Central memory CD8-positive, alpha-beta T cell (primary cell): Measurements from ENCODE around the gene SLC35F4.

Experiments used
- ATAC-seq: fragments of 150-1000 bp; cut with Tn5 transposase; replicated peaks from 2 replicates; pipeline ENCODE4 v1.10.0; 2022; ENCODE audit warnings: mild to moderate bottlenecking, moderate FRiP score, moderate number of reproducible peaks; ENCODE audit not compliant: poor library complexity, severe bottlenecking; ENCODE audit errors: extremely low read depth
- DNase-seq, 2 donors: peaks; one replicate each; pipeline ENCODE4 v3.0.0; 2021; ENCODE audit warnings: low spot score in 2 of 2
- H3K27ac Mint-ChIP-seq: one replicate; pipeline ENCODE4 v1.8.0; 2022; ENCODE audit warnings: low read depth, mild to moderate bottlenecking, moderate library complexity, mixed read lengths
- H3K27me3 Mint-ChIP-seq: one replicate; pipeline ENCODE4 v1.8.0; 2022; ENCODE audit warnings: mixed read lengths
- H3K36me3 Mint-ChIP-seq: one replicate; pipeline ENCODE4 v1.8.0; 2022; ENCODE audit warnings: mild to moderate bottlenecking, moderate library complexity, mixed read lengths; ENCODE audit not compliant: insufficient read depth
- H3K4me1 Mint-ChIP-seq: one replicate; pipeline ENCODE4 v1.8.0; 2022; ENCODE audit warnings: mixed read lengths
- H3K4me3 Mint-ChIP-seq: one replicate; pipeline ENCODE4 v1.8.0; 2022; ENCODE audit warnings: mild to moderate bottlenecking, moderate library complexity, mixed read lengths
- H3K9me3 Mint-ChIP-seq: one replicate; pipeline ENCODE4 v1.8.0; 2022; ENCODE audit warnings: mixed read lengths

Gene SLC35F4

DNA sequence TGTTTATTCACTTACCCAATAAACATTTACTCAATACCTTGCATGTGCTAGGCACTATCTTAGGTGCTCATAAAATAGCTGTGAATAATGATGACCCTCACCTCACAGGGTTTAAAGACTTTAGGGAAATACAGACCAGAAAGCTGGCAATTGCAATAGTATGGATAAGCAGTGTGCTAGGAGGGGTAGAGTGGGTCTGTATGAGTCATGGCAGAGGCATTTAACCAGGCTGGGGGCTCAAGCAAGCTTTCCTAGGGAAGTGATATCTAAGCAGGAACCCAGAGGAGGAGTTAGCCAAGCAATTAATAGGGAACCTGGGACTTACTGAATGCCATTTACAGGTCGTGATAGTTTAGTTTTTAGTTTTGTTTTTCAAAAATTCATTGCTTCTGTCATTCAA, 248.4 kb downstream of the SLC35F4 start:
- Mint-ChIP-seq H3K27me3 (no peaks in the 10 kb centered on the region), H3K4me3 (no peak overlapping the region), H3K27ac (no peak overlapping the region), H3K9me3 (peaks cover 13% of the 10 kb centered on the region), H3K4me1 (no peaks in the 10 kb centered on the region), H3K36me3 (peaks cover 2% of the 10 kb centered on the region)
- ATAC-seq (no peak), DNase-seq (no peak)

DNA sequence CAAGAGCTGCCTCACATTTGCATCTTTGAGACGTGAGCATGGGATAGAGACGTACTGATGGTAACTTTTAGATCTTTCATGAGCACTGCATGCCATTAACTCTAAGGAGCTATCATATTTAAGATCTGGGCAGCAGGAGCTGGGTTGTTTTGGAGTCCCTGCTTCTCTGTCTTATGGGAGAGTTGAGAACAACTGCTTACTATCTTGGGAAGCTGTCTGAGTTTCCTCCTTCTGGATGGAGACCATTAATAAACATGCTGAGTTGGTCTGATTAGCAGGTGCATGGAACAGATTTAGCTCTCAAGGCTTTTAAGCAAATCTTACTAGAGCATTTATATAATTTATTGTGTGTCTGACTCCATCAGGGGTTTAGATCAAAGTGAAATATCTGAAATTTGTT, 252.9 kb downstream of the SLC35F4 start:
- ATAC-seq (no peak), DNase-seq (no peak)
- H3K4me1 Mint-ChIP-seq, result no peaks in the 10 kb centered on the region
- no peak overlapping the region for H3K27ac Mint-ChIP-seq
- peaks cover 28% of the 10 kb centered on the region for H3K9me3 Mint-ChIP-seq
- no peaks in the 10 kb centered on the region for H3K36me3 Mint-ChIP-seq
- no peak overlapping the region for H3K4me3 Mint-ChIP-seq
- H3K27me3 Mint-ChIP-seq, result no peaks in the 10 kb centered on the region

DNA sequence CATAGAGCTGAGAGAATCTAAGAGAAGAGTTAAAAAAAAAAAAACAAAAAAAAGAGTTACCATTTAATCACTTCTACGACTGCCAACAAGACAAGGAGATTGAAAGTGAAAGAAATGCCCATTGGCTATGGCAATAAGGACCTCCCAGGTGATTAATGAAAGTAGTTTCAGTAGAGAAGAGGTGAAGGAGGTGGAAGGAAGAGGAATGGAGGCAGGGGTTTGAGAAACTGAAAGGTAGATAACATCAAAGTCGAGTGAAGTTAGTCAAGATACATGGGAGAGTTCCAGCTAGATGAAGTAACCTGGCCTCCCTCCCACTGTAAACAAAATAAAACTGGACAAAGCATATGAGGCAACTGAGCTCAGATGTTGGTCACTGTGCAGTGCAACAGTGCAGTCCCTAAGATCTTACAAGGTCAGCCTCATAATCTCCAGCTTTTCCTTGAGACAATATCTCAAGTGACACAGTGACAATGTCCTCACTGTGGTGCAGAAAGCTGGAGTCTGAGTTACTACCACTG, 254.3 kb downstream of the SLC35F4 start:
- Mint-ChIP-seq H3K4me3 (no peak overlapping the region), H3K27me3 (no peaks in the 10 kb centered on the region), H3K36me3 (no peaks in the 10 kb centered on the region), H3K27ac (no peak overlapping the region), H3K4me1 (no peaks in the 10 kb centered on the region), H3K9me3 (peaks cover 32% of the 10 kb centered on the region)
- DNase-seq, result no peak
- ATAC-seq, result no peak

DNA sequence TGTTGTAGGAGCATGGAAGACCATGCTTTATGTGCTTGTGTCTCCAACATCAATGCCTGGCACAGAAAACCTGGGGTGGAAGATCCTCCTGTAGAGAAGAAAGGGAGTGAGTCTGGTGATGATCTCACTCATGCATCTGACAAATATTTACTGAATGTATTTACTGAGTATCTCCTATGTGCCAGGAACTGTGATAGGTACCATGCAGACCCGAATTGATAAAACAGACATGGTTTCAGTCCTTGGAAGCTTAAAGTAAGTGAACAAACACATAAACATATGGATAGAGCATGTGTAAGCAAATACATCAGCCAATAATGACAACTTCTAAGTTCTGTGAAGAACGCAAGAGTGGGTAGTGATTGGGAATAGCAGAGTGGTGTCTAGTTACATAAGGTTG, 255.3 kb downstream of the SLC35F4 start:
- Mint-ChIP-seq H3K4me3 (no peak overlapping the region), H3K27me3 (no peaks in the 10 kb centered on the region), H3K9me3 (peaks cover 29% of the 10 kb centered on the region), H3K36me3 (no peaks in the 10 kb centered on the region), H3K27ac (no peak overlapping the region), H3K4me1 (no peaks in the 10 kb centered on the region)
- no peak for DNase-seq
- ATAC-seq, result no peak

DNA sequence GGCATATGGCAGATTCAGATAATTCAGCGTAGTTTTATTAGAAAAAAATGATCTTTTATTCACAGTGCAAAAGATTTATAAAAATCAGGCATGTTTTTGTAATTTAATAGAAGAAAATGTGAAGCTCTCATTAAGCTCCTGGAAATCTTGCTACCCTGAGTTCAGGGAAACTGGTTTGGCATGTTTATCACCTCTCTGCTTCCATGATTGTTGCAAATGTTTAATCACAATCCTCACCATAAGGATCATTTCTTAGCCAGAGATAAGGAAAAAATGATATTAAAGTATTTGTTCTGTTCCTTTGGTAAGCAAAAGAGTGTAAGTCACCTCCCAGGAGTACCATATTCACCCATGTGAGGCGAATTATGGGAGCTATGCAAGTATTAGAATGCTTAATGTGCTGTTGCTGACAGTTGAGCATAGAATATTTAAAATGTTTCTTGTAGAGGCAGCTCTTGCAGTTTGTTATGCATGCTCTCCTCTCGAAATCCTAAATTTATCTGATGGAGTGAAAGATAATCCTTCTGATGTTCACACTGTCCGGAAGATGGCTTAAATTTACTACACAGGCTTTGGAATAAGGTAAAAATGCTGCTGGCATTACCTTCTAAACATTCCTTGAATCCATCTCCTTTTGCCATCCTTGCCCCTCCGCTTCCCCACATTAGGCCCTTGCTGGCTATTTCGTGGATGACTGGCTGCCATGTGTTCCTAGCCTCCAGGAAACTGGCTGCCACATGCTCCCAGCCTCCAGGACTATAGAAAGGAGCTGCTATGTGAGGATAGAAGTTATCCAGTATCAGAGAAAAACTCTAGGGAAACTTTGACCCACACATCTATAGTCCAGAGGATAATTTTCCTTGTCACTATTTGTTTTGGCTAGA, 256.5 kb downstream of the SLC35F4 start:
- ATAC-seq, result no peak
- Mint-ChIP-seq H3K27ac (no peak overlapping the region), H3K27me3 (no peaks in the 10 kb centered on the region)

DNA sequence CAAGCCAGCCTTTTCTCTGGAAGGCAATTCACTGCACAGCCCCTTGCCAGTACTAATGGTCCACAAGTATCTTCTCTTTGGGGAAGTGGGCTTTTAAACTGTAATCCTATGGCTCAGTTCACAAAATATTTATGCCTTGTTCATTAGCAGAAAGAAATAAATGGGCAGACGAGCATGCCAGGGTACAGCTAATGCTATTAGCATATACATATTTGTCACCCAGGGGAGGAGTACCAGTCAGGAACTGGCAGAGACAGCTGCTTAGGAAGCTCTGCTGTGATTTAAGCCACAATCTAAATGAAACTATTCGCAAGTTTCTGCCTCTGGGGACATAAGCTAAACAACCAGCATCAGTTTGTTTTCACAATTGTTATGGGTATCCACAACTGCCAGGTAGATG, 258.8 kb downstream of the SLC35F4 start:
- Mint-ChIP-seq H3K27me3 (no peaks in the 10 kb centered on the region), H3K4me1 (no peaks in the 10 kb centered on the region), H3K9me3 (peaks cover 24% of the 10 kb centered on the region), H3K4me3 (no peak overlapping the region), H3K27ac (no peak overlapping the region), H3K36me3 (no peaks in the 10 kb centered on the region)
- no peak for ATAC-seq
- no peak for DNase-seq

More for the DNA sequence above, 256.5 kb downstream of the SLC35F4 start:
- Mint-ChIP-seq H3K36me3 (no peaks in the 10 kb centered on the region), H3K4me3 (no peak overlapping the region), H3K4me1 (no peaks in the 10 kb centered on the region), H3K9me3 (peaks cover 29% of the 10 kb centered on the region)
- no peak for DNase-seq

DNA sequence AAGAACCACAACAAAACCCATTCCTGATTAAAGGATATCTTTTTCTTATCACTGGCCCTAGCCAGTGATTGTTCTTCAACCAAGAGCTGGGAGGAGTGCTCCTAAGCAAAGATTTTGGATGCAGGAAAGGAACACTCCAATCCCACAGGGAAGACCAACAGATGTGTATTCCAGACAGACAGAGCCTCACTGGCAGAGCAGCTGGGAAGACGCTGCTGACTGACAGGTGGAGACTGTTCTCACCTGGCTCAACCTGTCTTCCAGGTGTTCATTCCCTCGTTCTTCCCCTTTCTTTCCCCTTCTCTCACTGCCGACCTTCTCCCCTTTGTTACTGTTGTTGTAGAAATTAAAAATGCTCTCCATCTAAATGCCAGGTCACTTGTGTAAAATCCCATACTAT, 282.5 kb downstream of the SLC35F4 start:
- Mint-ChIP-seq H3K27me3 (no peaks in the 10 kb centered on the region), H3K36me3 (no peaks in the 10 kb centered on the region), H3K4me3 (no peak overlapping the region), H3K27ac (no peak overlapping the region), H3K9me3 (peaks cover 13% of the 10 kb centered on the region), H3K4me1 (no peaks in the 10 kb centered on the region)
- ATAC-seq (no peak), DNase-seq (no peak)

DNA sequence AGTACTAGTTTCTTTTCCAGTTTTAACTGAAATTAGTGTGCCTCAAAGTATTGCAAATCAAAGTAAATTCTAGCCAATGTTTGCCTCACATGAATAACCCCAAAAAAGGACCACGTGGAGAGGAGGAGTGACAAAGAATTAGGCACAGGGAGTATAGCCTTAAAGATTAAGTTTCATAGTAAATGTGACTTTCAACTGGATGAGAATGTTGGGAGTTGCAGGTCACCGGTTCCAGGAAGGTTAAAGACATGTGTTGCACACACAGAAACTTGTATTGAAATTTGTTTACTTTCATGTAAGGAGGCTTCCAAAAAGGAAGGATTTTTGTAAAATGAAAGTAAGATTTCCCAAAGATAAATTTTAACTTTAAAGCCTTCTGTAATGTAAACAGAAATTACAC, 283.1 kb downstream of the SLC35F4 start:
- Mint-ChIP-seq H3K9me3 (peaks cover 13% of the 10 kb centered on the region), H3K4me1 (no peaks in the 10 kb centered on the region), H3K27ac (no peak overlapping the region), H3K27me3 (no peaks in the 10 kb centered on the region), H3K36me3 (no peaks in the 10 kb centered on the region), H3K4me3 (no peak overlapping the region)
- no peak for ATAC-seq
- DNase-seq, result no peak

DNA sequence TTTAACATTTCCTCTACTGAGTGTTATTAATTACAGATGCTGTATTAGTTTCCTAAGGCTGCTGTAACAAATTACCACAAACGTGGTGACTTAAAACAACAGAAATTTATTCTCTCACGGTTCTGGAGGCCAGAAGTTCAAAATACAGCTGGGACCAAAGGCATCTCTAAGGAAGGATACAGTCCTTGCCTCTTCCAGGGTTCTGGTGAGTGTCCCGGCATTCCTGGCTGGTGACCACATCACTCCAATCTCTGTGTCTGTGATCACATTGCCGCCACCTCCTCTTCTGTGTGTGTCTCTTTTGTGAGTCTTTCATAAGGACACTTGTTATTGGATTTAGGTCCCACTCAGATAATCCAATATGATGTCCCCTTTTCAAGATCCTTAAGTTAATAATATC, 287.1 kb downstream of the SLC35F4 start:
- H3K27me3 Mint-ChIP-seq, result no peaks in the 10 kb centered on the region
- H3K36me3 Mint-ChIP-seq, result no peaks in the 10 kb centered on the region
- no peak overlapping the region for H3K4me3 Mint-ChIP-seq
- peaks cover 5% of the 10 kb centered on the region for H3K9me3 Mint-ChIP-seq
- H3K27ac Mint-ChIP-seq, result no peak overlapping the region
- H3K4me1 Mint-ChIP-seq, result no peaks in the 10 kb centered on the region
- DNase-seq (no peak), ATAC-seq (no peak)

DNA sequence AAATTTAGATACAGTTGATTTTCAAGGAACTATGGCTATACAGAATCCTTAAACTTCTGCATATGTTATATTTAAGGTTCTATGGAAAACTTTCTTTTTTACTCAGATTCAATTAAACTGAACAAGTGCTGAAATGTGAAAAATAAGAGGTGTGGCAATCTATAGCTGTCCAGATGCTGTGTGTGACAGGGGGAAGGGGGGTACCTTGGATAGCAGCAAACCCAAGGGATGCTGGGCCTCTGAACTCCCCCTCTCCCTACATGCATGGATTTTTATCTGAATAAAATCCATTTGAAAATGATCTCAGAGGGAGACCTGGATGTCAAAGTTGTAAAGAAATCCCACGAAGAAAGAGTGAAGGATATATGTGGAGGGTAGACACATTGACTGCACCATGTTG, 289.4 kb downstream of the SLC35F4 start:
- DNase-seq (no peak), ATAC-seq (no peak)
- Mint-ChIP-seq H3K27me3 (no peaks in the 10 kb centered on the region), H3K27ac (no peak overlapping the region), H3K4me1 (no peaks in the 10 kb centered on the region), H3K9me3 (no peaks in the 10 kb centered on the region), H3K36me3 (no peaks in the 10 kb centered on the region), H3K4me3 (no peak overlapping the region)

DNA sequence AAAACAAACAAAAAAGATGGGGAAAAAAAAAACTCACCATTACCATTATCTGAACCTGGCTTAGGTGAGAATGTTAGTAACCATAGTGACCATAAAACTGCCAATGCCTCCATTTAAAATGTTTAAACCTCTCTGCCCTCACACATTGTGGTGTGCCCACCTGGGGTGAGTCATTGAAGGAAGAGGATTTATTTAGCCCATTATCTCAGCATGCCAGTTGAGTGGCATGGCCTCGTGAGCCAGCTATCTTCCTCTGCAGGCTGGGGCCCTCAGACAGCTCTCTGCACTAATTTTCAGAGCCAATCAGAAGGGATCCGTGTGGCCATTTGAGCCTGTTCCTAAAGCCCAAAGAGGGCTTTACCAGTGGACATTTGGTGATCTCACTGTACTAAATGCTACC, 290.4 kb downstream of the SLC35F4 start:
- ATAC-seq, result no peak
- Mint-ChIP-seq H3K27me3 (no peaks in the 10 kb centered on the region), H3K4me3 (no peak overlapping the region), H3K36me3 (no peaks in the 10 kb centered on the region), H3K9me3 (no peaks in the 10 kb centered on the region), H3K27ac (no peak overlapping the region), H3K4me1 (no peaks in the 10 kb centered on the region)
- no peak for DNase-seq

DNA sequence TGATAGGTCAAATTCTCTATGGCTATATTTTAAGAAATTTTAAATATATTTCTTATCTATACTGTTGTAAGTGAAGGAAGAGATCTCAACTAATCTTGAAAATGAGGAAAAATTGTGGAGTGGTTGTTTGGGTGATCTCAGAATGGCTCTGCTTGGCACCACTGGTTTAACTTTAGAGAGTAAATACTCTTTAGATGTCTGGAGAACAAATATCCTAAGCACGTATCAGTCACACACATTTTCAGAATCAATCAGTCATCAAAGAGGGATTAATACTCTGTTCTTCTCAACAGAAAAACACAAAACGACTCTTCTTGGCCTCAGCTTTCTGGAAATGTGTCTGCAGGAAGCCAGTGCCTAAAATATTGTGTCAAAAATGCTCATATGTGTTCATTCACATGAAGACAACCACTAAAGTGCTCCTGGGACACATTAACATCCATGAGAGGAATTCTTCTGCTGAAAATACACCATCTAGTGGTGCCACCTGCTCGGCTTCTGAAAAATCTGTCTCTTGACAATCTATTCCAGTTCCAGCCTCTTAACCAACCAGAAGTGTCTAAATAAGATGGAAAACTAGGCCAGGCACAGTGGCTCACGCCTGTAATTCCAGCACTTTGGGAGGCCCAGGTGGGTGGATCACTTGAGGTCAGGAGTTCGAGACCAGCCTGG, 291.1 kb downstream of the SLC35F4 start:
- no peak overlapping the region for H3K27ac Mint-ChIP-seq
- H3K4me1 Mint-ChIP-seq, result no peaks in the 10 kb centered on the region
- DNase-seq, result no peak

DNA sequence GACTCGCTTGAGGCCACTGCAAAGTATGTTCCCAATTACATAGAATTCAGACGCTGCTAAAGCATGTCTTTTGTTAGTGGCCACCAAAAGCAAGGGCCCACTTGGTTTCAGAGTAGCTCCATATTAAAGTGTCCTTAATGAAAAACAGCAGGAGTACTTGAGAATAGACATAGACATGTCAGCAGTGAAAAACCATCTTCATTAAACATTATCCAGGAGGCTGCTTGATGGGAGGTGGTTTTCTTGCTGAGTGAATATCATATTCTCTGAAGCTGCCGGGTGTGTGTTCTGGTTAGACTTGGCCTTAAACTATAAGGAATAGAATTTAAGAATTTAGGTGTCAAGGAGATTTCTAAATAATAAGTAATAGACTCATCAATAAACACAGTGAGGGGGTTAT, 292.7 kb downstream of the SLC35F4 start:
- Mint-ChIP-seq H3K27ac (no peak overlapping the region), H3K9me3 (no peaks in the 10 kb centered on the region), H3K27me3 (no peaks in the 10 kb centered on the region), H3K4me1 (no peaks in the 10 kb centered on the region), H3K36me3 (no peaks in the 10 kb centered on the region), H3K4me3 (no peak overlapping the region)
- no peak for ATAC-seq
- DNase-seq, result no peak

More for the DNA sequence above, 291.1 kb downstream of the SLC35F4 start:
- Mint-ChIP-seq H3K36me3 (no peaks in the 10 kb centered on the region), H3K27me3 (no peaks in the 10 kb centered on the region), H3K4me3 (no peak overlapping the region), H3K9me3 (no peaks in the 10 kb centered on the region)
- ATAC-seq, result no peak
